ENCODE results near the gene CD164L2.

CD164L2 gene

DNA sequence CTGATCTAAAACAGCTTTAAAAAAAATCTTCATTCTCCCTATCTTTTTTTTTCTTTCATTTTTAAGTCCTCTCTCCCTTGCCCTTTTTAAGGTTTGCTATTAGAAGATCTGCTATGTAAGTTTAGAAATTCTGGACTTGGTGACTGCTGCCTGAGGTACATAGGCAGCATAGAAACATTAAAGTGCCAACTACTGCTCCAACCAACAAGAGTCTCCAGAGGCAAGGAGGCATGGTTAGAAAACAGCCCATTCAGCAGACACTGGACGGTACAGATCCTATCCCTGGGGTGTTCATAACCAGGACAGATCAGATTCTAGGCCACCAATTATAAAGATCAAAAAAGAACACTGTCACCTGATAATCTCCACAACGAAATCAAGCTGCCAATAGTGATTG lies 45.9 kb upstream of the CD164L2 start:
- Histone ChIP-seq H3K4me2 (ENCODE audit: low read depth, low read length, poor library complexity, severe bottlenecking) (no peak overlapping the region), H3K36me3 (ENCODE audit: low read length) (peaks cover 8% of the 10 kb centered on the region), H3K9me2 (replicated peaks; ENCODE audit: insufficient read depth, low read length) (no peaks in the 10 kb centered on the region), H3K27ac (ENCODE audit: low read depth, low read length) (no peak overlapping the region), H3K79me2 (ENCODE audit: insufficient read depth, low read length) (peaks cover 65% of the 10 kb centered on the region), H3K9me3 (ENCODE audit: insufficient read depth, low read length) (no peaks in the 10 kb centered on the region), H4K20me1 (ENCODE audit: low read depth, low read length) (peaks cover 3% of the 10 kb centered on the region; the same call in 1 of the 2 replicates), H3F3A (ENCODE audit: insufficient read depth) (0 out of 2 replicates have a peak, but pooled peaks cover 4% of the 10 kb centered on the region), H3K9ac (ENCODE audit: low read length) (no peak overlapping the region), H2AFZ (ENCODE audit: low read depth, low read length, severe bottlenecking) (no peak overlapping the region), H3K27me3 (ENCODE audit: low read length) (no peaks in the 10 kb centered on the region), H3K4me3 (ENCODE audit: insufficient read depth, low read length, poor library complexity, severe bottlenecking) (no peak overlapping the region)
- TF ChIP-seq EZH2phosphoT487 (conservative IDR thresholded peaks at IDR 0.05; ENCODE audit: low read length) = no peak
- TF ChIP-seq CTCF (IDR thresholded peaks at IDR 0.05; ENCODE audit: insufficient read depth, low read length, poor library complexity, severe bottlenecking) = no peak

GRCh38 chr1:27428316-27429028 lies 45.3 kb upstream of the CD164L2 start:
- H3K36me3 ChIP-seq (ENCODE audit: low read length) = peaks cover 8% of the 10 kb centered on the region
- no peaks in the 10 kb centered on the region for H3K9me3 ChIP-seq (ENCODE audit: insufficient read depth, low read length)
- no peak overlapping the region for H3K4me3 ChIP-seq (ENCODE audit: insufficient read depth, low read length, poor library complexity, severe bottlenecking)
- no peak overlapping the region for H3K27ac ChIP-seq (ENCODE audit: low read depth, low read length)
- no peak overlapping the region for H3K4me2 ChIP-seq (ENCODE audit: low read depth, low read length, poor library complexity, severe bottlenecking)
- 0 out of 2 replicates have a peak, but pooled peaks cover 4% of the 10 kb centered on the region for H3F3A ChIP-seq (ENCODE audit: insufficient read depth)
- peaks cover 65% of the 10 kb centered on the region for H3K79me2 ChIP-seq (ENCODE audit: insufficient read depth, low read length)
- peaks cover 3% of the 10 kb centered on the region; the same call in 1 of the 2 replicates for H4K20me1 ChIP-seq (ENCODE audit: low read depth, low read length)
- no peak overlapping the region for H2AFZ ChIP-seq (ENCODE audit: low read depth, low read length, severe bottlenecking)
- TF ChIP-seq CTCF (IDR thresholded peaks at IDR 0.05; ENCODE audit: insufficient read depth, low read length, poor library complexity, severe bottlenecking) = no peak
- no peak for TF ChIP-seq EZH2phosphoT487 (conservative IDR thresholded peaks at IDR 0.05; ENCODE audit: low read length)
- no peaks in the 10 kb centered on the region for H3K27me3 ChIP-seq (ENCODE audit: low read length)
- no peaks in the 10 kb centered on the region for H3K9me2 ChIP-seq (replicated peaks; ENCODE audit: insufficient read depth, low read length)
- no peak overlapping the region for H3K9ac ChIP-seq (ENCODE audit: low read length)

GRCh38 chr1:27427816-27428315 lies 44.7 kb upstream of the CD164L2 start:
- 0 out of 2 replicates have a peak, but pooled peaks cover 4% of the 10 kb centered on the region for H3F3A ChIP-seq (ENCODE audit: insufficient read depth)
- peaks cover 3% of the 10 kb centered on the region; the same call in 1 of the 2 replicates for H4K20me1 ChIP-seq (ENCODE audit: low read depth, low read length)
- no peaks in the 10 kb centered on the region for H3K27me3 ChIP-seq (ENCODE audit: low read length)
- H3K9ac ChIP-seq (ENCODE audit: low read length) = no peak overlapping the region
- peaks cover 8% of the 10 kb centered on the region for H3K36me3 ChIP-seq (ENCODE audit: low read length)
- peaks cover 61% of the 10 kb centered on the region for H3K79me2 ChIP-seq (ENCODE audit: insufficient read depth, low read length)
- H3K27ac ChIP-seq (ENCODE audit: low read depth, low read length) = no peak overlapping the region
- no peak overlapping the region for H3K4me3 ChIP-seq (ENCODE audit: insufficient read depth, low read length, poor library complexity, severe bottlenecking)
- no peaks in the 10 kb centered on the region for H3K9me3 ChIP-seq (ENCODE audit: insufficient read depth, low read length)
- H3K4me2 ChIP-seq (ENCODE audit: low read depth, low read length, poor library complexity, severe bottlenecking) = no peak overlapping the region
- H3K9me2 ChIP-seq (replicated peaks; ENCODE audit: insufficient read depth, low read length) = no peaks in the 10 kb centered on the region
- no peak for TF ChIP-seq CTCF (IDR thresholded peaks at IDR 0.05; ENCODE audit: insufficient read depth, low read length, poor library complexity, severe bottlenecking)
- no peak for TF ChIP-seq EZH2phosphoT487 (conservative IDR thresholded peaks at IDR 0.05; ENCODE audit: low read length)
- H2AFZ ChIP-seq (ENCODE audit: low read depth, low read length, severe bottlenecking) = no peak overlapping the region

Measured in SU-DHL-6 (cell line).